PC-3 (cell line): Measurements from ENCODE around the gene TANGO2. TPM values are rescaled to one million over a fixed set of nuclear protein-coding genes. Genes with fewer than 3 reads are reported as not detected.

Experiments used
- ATAC-seq: fragments of 200-7000 bp; cut with Tn5 transposase; 2 replicates; pipeline ENCODE4 v1.9.1; 2020; ENCODE audit warnings: mild to moderate bottlenecking, moderate library complexity
- BruUV-seq: library from RNA; stranded (reverse); fragments of 400-500 nt; replicated peaks from 2 replicates; lab custom pipeline; 2021; lab: Mats Ljungman, UMichigan
- CTCF ChIA-PET: fragments of 300-600 bp; sonication (Branson Sonifier 250); formaldehyde crosslinking; loops from one replicate; lab custom pipeline; 2022; ENCODE audit warnings: antibody characterized with exemption; lab: Charles Lee
- POLR2A ChIA-PET: fragments of 300-600 bp; sonication (Branson Sonifier 250); formaldehyde crosslinking; loops from one replicate; lab custom pipeline; 2022; ENCODE audit warnings: antibody characterized with exemption; ENCODE audit not compliant: unreplicated experiment; lab: Charles Lee
- DNase-seq: peaks from one replicate; pipeline ENCODE4 v3.0.0-alpha.2; 2015
- H2AFZ ChIP-seq: fragments of 300-600 bp; sonication (generic); 2 replicates; pipeline ENCODE4 v1.6.0; 2016; ENCODE audit warnings: antibody characterized with exemption, low read length
- H3F3A ChIP-seq: fragments of 300-600 bp; sonication (generic); one replicate; pipeline ENCODE4 v1.6.0; 2017; ENCODE audit warnings: antibody characterized with exemption, low read length, control low read depth, mild to moderate bottlenecking; ENCODE audit not compliant: unreplicated experiment
- H3K27ac ChIP-seq: fragments of 300-600 bp; sonication (generic); 2 replicates; pipeline ENCODE4 v1.5.1; 2016; ENCODE audit warnings: mild to moderate bottlenecking, low read length
- H3K27me3 ChIP-seq: fragments of 300-600 bp; sonication (generic); 2 replicates; pipeline ENCODE4 v1.6.1; 2016; ENCODE audit warnings: low read length, mixed read lengths
- H3K36me3 ChIP-seq: fragments of 300-600 bp; sonication (generic); 2 replicates; pipeline ENCODE4 v1.6.1; 2016; ENCODE audit warnings: low read depth, mixed run types, low read length, mixed read lengths
- H3K4me1 ChIP-seq: fragments of 300-600 bp; sonication (generic); 2 replicates; pipeline ENCODE4 v1.5.1; 2016; ENCODE audit warnings: low read length; ENCODE audit not compliant: insufficient read depth
- H3K4me2 ChIP-seq: fragments of 300-600 bp; sonication (generic); 2 replicates; pipeline ENCODE4 v1.6.0; 2016; ENCODE audit warnings: low read length
- H3K4me3 ChIP-seq: fragments of 300-600 bp; sonication (generic); 2 replicates; pipeline ENCODE4 v1.5.1; 2016; ENCODE audit warnings: mild to moderate bottlenecking, low read length, mixed read lengths
- H3K79me2 ChIP-seq: fragments of 300-600 bp; sonication (generic); 2 replicates; pipeline ENCODE4 v1.6.1; 2017; ENCODE audit warnings: low read length, mixed read lengths
- H3K9ac ChIP-seq: fragments of 300-600 bp; sonication (generic); 2 replicates; pipeline ENCODE4 v1.6.0; 2016; ENCODE audit warnings: mild to moderate bottlenecking, low read length
- H3K9me2 ChIP-seq: fragments of 300-600 bp; sonication (generic); replicated peaks from 2 replicates; pipeline ENCODE4 v1.6.1; 2016; ENCODE audit warnings: mixed run types, low read length, mixed read lengths
- H3K9me3 ChIP-seq: fragments of 300-600 bp; sonication (generic); 2 replicates; pipeline ENCODE4 v1.6.1; 2016; ENCODE audit warnings: low read length, mixed read lengths
- H4K20me1 ChIP-seq: fragments of 300-600 bp; sonication (generic); 2 replicates; pipeline ENCODE4 v1.6.1; 2016; ENCODE audit warnings: low read length, mixed read lengths
- EZH2 ChIP-seq: fragments of 300-600 bp; sonication (generic); IDR thresholded peaks from one replicate; pipeline ENCODE4 v1.6.1; 2017; ENCODE audit warnings: antibody characterized with exemption, mild to moderate bottlenecking, low read length; ENCODE audit not compliant: unreplicated experiment
- EZH2phosphoT487 ChIP-seq: fragments of 300-600 bp; sonication (generic); IDR thresholded peaks from 2 replicates; pipeline ENCODE4 v1.6.1; 2018; ENCODE audit warnings: mild to moderate bottlenecking, antibody characterized with exemption, low read length, borderline replicate concordance
- intact Hi-C: fragments of 100-400 bp; cut with micrococcal nuclease; formaldehyde crosslinking; loops from 2 replicates; pipeline ENCODE4 v1.9.0; 2023
- total RNA-seq: library from RNA; depleted of rRNA; stranded (reverse); fragments of >200 nt; gene quantifications from 2 replicates; pipeline ENCODE4 v1.2.3, GENCODE V29; 2014
- TF ChIP-seq, protein P1 (sequence below): fragments of 300-600 bp; sonication (generic); conservative IDR thresholded peaks from 2 replicates; pipeline ENCODE4 v1.5.1; 2017; ENCODE audit warnings: antibody characterized with exemption, low read depth, mild to moderate bottlenecking, low read length

Gene TANGO2
- total RNA-seq, 1 experiment from 2014 or later: 23.5 TPM

DNA sequence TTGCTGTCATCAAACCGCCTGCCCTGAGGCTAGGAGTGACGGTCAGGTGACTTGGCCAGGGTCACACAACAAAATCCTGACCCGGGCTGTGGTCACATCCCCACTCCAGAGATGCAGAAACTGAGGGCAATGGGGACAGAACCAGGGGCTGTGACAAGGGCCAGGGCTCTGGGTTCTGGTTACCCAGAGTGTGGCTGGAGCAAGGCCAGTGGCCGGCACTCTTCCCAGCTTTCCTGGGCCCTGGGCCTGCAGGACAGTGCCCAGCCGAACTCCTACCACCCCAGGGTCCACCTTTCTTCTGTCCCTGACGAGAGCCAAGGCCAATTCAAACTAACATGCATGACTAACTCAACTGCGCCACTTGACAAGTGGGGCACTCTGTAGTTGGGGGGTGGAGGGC is 40.1 kb upstream of the TANGO2 start:
- Histone ChIP-seq H4K20me1 (no peaks in the 10 kb centered on the region), H3K36me3 (no peaks in the 10 kb centered on the region), H3K4me1 (peaks cover 13% of the 10 kb centered on the region), H3K9me3 (no peaks in the 10 kb centered on the region), H3F3A (no peaks in the 10 kb centered on the region), H3K27ac (no peak overlapping the region), H3K4me3 (no peak overlapping the region), H3K4me2 (no peak overlapping the region), H3K9ac (no peak overlapping the region), H3K79me2 (no peaks in the 10 kb centered on the region), H3K27me3 (no peaks in the 10 kb centered on the region), H3K9me2 (no peaks in the 10 kb centered on the region), H2AFZ (no peak overlapping the region)
- CTCF ChIA-PET: no interaction called here
- BruUV-seq: no TSS peak
- ATAC-seq: no peak
- TF ChIP-seq, protein P1, sequence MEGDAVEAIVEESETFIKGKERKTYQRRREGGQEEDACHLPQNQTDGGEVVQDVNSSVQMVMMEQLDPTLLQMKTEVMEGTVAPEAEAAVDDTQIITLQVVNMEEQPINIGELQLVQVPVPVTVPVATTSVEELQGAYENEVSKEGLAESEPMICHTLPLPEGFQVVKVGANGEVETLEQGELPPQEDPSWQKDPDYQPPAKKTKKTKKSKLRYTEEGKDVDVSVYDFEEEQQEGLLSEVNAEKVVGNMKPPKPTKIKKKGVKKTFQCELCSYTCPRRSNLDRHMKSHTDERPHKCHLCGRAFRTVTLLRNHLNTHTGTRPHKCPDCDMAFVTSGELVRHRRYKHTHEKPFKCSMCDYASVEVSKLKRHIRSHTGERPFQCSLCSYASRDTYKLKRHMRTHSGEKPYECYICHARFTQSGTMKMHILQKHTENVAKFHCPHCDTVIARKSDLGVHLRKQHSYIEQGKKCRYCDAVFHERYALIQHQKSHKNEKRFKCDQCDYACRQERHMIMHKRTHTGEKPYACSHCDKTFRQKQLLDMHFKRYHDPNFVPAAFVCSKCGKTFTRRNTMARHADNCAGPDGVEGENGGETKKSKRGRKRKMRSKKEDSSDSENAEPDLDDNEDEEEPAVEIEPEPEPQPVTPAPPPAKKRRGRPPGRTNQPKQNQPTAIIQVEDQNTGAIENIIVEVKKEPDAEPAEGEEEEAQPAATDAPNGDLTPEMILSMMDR: no peak
- DNase-seq: no peak
- POLR2A ChIA-PET: no interaction called here
- intact Hi-C loops: no loop called here

DNA sequence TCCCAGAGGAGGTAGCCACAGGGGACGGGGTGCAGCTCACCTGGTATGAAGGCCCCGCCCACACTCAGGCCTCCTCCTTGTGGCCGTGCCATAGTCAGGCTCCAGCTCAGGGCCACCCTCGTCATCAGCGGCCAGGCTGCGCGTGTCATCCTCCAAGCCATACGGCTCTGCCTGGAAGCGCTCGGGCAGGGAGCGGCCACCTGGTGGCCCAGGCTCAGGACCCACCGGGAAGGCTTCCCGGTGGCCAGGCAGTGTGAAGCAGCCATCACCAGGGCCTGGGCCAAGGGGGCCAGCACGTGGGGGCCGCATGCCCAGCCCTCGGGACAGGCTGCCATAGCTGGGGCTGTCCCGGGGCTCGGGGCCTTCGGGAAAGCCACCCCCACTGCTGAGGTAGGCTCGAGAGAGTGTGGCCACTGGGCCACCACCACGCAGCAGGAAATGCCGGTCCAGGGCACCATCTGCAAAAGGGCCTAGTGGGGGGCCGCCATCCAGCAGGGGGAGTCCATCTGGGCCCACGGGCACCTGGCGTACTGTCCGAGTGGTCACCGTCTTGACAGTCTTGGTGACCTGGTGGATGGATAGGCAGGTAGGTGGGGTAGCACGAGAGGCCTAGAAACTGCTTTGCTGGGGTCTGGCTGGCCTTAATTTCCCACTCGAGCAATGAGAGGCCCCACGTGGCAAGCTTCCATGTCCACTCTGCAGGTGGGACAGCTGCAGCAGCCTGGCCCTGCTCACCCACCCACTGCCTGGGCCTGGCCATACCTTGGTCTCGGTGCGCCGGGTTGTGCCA is 39.5 kb upstream of the TANGO2 start:
- CTCF ChIA-PET: no interaction called here
- no peak for ATAC-seq
- no peaks in the 10 kb centered on the region for H3K9me2 ChIP-seq
- no peaks in the 10 kb centered on the region for H3K9me3 ChIP-seq
- no peak overlapping the region for H3K9ac ChIP-seq
- no peak overlapping the region for H3K4me2 ChIP-seq
- H4K20me1 ChIP-seq: no peaks in the 10 kb centered on the region
- H3K27ac ChIP-seq: no peak overlapping the region
- no TSS peak for BruUV-seq
- H3K79me2 ChIP-seq: no peaks in the 10 kb centered on the region
- no peaks in the 10 kb centered on the region for H3K27me3 ChIP-seq
- TF ChIP-seq EZH2 (no peak), EZH2phosphoT487 (no peak)
- TF ChIP-seq, protein P1: no peak
- H2AFZ ChIP-seq: no peak overlapping the region
- intact Hi-C loops: no loop called here
- no peak for DNase-seq
- no peaks in the 10 kb centered on the region for H3K36me3 ChIP-seq
- no peak overlapping the region for H3K4me3 ChIP-seq
- H3F3A ChIP-seq: no peaks in the 10 kb centered on the region
- POLR2A ChIA-PET: no interaction called here
- peaks cover 17% of the 10 kb centered on the region for H3K4me1 ChIP-seq

DNA sequence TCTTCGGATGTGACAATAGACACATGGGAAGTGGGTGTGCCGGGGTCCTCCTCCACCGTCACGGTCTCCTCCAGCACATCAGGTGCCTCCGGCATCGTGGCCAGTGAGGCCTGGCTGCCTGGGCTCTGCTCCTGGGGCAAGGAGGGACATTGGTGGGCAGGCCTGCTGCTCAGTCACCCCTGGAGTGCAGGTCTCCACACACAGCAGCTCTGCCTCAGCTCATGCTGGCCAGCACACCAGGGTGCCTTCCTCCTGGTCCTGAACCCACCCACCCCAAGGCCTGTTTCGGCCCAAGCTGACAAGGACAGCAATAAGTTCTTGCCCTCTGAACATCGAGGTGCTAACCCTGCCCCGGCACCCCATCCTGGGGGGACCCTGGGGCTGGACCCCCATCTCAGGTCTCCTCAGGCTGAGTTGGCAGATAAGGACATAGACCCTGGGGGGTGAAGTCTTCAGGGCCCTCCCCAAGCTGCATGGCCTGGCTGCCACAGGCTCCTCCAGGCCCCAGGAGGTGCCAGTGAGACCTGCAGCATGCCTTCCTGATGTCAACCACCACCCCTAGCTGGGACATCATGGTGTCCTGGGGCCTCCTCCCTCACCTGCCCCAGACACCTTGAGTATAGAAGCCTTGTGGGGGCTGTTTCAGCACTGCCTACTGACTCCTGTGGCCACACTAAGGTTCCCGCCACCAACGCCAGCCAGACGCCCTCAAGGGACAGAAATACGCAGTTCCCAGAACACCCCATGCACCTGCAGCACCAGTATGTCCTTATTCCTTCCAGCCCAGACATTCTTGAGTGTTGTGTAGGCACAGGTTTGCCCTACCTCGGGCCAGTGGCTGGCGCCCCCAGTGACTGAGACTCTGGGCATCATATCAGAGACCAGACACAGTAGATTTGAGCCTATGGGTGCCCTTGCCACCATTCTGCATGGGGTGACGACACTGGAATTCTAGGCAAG is 38.7 kb upstream of the TANGO2 start:
- H3K79me2 ChIP-seq: no peaks in the 10 kb centered on the region
- H3K4me1 ChIP-seq: peaks cover 18% of the 10 kb centered on the region
- H4K20me1 ChIP-seq: no peaks in the 10 kb centered on the region
- ATAC-seq (no peak), DNase-seq (no peak)
- no peak overlapping the region for H3K27ac ChIP-seq
- H3K9me2 ChIP-seq: no peaks in the 10 kb centered on the region
- no peak overlapping the region for H3K4me3 ChIP-seq
- no peak overlapping the region for H2AFZ ChIP-seq
- H3K4me2 ChIP-seq: no peak overlapping the region
- CTCF ChIA-PET: no interaction called here
- no peaks in the 10 kb centered on the region for H3K27me3 ChIP-seq
- no peaks in the 10 kb centered on the region for H3K9me3 ChIP-seq
- BruUV-seq: no TSS peak
- H3F3A ChIP-seq: no peaks in the 10 kb centered on the region
- intact Hi-C loops: no loop called here
- TF ChIP-seq, protein P1: no peak
- TF ChIP-seq EZH2phosphoT487 (no peak), EZH2 (no peak)
- H3K36me3 ChIP-seq: no peaks in the 10 kb centered on the region
- POLR2A ChIA-PET: no interaction called here
- no peak overlapping the region for H3K9ac ChIP-seq
